Measurements from ENCODE around the gene ARHGEF17. TPM values are rescaled to one million over a fixed set of nuclear protein-coding genes. Genes with fewer than 3 reads are reported as not detected.
A peak's percentile ranks its signal among the peaks of the same experiment; 100 is the strongest.

The ARHGEF17 gene
- total and polyA plus RNA-seq, 2 of the 13 experiments (the other 11 are each of a cell fraction or from before 2014, with no cell fraction given): 10.7 to 28.8 TPM

DNA sequence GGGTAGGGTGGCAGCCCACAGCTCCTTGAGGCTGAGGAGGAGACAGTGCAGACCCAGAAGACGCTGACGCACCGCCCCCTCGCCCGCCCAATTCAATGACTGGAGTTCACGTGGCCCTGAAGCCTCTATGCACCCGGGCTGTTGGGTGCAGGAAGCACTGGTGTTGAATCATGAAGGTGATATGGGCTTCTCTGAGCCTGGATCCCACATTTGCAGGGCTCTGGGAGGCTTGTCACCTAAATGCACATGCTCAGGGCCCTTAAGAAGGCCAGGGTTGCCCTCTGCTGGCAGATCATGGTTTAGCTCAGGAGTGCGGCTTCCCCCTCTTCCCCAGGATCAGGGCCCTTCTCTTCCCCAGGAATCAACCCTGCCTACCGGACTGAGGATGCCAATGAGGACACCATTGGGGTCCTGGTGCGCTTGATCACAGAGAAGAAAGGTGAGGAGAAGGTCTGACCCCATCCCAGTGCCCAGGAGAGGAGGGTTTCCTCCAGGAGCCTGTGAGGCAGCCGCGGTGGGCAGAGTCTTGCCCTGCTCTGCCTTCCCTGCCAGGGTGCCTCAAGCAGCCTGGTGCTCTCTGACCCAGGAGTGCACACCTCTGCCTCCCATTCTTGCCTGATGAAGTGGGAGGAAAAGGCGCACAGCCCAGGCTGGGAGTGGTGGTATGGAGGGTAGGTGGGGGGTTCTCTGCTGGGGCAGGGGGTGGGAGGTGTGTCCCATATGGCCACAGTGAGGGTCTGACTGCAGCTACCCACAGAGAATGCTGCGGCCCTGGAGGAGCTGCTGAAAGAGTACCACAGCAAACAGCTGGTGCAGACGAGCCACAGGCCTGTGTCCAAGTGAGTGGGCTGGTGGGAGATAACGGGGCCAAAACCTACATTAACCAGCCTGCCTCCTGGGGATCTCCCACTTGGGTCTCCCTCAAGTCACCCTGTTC is 85.7 kb downstream of the ARHGEF17 start (continued):
- TF ChIP-seq, protein P1, sequence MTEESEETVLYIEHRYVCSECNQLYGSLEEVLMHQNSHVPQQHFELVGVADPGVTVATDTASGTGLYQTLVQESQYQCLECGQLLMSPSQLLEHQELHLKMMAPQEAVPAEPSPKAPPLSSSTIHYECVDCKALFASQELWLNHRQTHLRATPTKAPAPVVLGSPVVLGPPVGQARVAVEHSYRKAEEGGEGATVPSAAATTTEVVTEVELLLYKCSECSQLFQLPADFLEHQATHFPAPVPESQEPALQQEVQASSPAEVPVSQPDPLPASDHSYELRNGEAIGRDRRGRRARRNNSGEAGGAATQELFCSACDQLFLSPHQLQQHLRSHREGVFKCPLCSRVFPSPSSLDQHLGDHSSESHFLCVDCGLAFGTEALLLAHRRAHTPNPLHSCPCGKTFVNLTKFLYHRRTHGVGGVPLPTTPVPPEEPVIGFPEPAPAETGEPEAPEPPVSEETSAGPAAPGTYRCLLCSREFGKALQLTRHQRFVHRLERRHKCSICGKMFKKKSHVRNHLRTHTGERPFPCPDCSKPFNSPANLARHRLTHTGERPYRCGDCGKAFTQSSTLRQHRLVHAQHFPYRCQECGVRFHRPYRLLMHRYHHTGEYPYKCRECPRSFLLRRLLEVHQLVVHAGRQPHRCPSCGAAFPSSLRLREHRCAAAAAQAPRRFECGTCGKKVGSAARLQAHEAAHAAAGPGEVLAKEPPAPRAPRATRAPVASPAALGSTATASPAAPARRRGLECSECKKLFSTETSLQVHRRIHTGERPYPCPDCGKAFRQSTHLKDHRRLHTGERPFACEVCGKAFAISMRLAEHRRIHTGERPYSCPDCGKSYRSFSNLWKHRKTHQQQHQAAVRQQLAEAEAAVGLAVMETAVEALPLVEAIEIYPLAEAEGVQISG (CRISPR knock-in tag; IDR thresholded peaks at IDR 0.05): no peak
- TF ChIP-seq ESRRA (CRISPR knock-in tag; IDR thresholded peaks at IDR 0.05; ENCODE audit: low read depth): no peak

DNA sequence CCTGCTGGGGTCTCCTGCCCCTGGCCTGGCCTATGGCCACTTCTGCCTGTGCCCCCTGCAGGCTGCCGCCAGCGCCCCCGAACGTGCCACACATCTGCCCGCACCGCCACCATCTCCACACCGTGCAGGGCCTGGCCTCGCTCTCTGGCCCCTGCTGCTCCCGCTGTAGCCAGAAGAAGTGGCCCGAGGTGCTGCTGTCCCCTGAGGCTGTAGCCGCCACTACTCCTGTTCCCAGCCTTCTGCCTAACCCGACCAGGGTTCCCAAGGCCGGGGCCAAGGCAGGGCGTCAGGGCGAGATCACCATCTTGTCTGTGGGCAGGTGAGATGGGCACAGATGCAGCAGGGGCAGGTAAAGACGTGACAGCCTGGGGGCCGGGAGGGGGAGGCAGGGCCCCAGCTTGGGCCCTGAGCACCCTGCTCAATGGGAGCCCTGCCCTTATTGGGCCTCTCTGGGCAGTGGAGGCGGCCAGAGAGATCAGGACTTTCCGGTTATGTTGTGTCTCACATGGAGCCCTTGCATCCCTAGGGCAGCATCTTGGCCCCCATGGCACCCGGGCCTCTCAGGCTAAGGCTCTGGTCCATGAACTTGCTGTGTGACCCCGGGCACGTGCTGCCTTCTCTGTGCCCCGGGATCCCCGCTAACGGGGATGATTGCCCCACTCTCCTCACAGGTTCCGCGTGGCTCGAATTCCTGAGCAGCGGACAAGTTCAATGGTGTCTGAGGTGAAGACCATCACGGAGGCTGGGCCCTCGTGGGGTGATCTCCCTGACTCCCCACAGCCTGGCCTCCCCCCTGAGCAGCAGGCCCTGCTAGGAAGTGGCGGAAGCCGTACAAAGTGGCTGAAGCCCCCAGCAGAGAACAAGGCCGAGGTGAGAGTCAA is 86.6 kb downstream of the ARHGEF17 start:
- DNase-seq (ENCODE audit: low spot score): no peak
- 98% methylated on average over 24 of the region's 34 CpGs for WGBS (ENCODE audit: low lambda C conversion rate)
- TF ChIP-seq RBM22 (optimal IDR thresholded peaks at IDR 0.05; ENCODE audit: low read length) (peak; percentile 35), AGO2 (optimal IDR thresholded peaks at IDR 0.05; ENCODE audit: low read depth, low read length) (peak; percentile 25), ZNF768 (CRISPR knock-in tag; IDR thresholded peaks at IDR 0.05) (peak; percentile 88)
- TF ChIP-seq, protein P2, sequence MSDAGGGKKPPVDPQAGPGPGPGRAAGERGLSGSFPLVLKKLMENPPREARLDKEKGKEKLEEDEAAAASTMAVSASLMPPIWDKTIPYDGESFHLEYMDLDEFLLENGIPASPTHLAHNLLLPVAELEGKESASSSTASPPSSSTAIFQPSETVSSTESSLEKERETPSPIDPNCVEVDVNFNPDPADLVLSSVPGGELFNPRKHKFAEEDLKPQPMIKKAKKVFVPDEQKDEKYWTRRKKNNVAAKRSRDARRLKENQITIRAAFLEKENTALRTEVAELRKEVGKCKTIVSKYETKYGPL (CRISPR knock-in tag; IDR thresholded peaks at IDR 0.05): no peak
- no peak overlapping the region for H3K4me2 ChIP-seq (ENCODE audit: low read depth, low read length)
- no peak overlapping the region for H3K4me3 ChIP-seq (replicated peaks in 1 of 3; ENCODE audit: insufficient read depth in 1 of 3, low read depth in 2 of 3, low read length in 3 of 3)
- no peak overlapping the region for H3K27ac ChIP-seq (ENCODE audit: extremely low read length, insufficient read depth, low read length)
- BruUV-seq (replicated peaks): no TSS peak
- CTCF ChIA-PET (ENCODE audit: low intra/inter-chr PET ratio, low total read pairs): interaction anchor here (1.9 to 2.0 kb wide), 2 partner anchors 87 to 99 kb away, joined by 6 to 13 read pairs; no protein-coding TSS in a partner anchor
- no peaks in the 10 kb centered on the region for H4K20me1 ChIP-seq (ENCODE audit: insufficient read depth, low read length)
- H2AFZ ChIP-seq (ENCODE audit: low read length): no peak overlapping the region
- no peaks in the 10 kb centered on the region for H3K4me1 ChIP-seq (ENCODE audit: insufficient read depth, low read length)
- H3K27me3 ChIP-seq (ENCODE audit: control insufficient read depth in 1 of 2, insufficient read depth in 2 of 2, low read length in 2 of 2): no peaks in the 10 kb centered on the region
- H3K9me3 ChIP-seq (ENCODE audit: low read length): no peaks in the 10 kb centered on the region
- no peak for ATAC-seq
- intact Hi-C loops (cut with micrococcal nuclease; ENCODE audit: unreplicated experiment): no loop called here
- no peak for FAIRE-seq
- no peak overlapping the region for H3K9ac ChIP-seq (ENCODE audit: insufficient read depth, low read depth, low read length)
- in situ Hi-C loops (cut with HindIII; ENCODE audit: extremely low pct_ligation_motif_present, low pct_unique_long_range_greater_than_20kb): loop anchor here (5.0 kb wide), 2 partner anchors 42 to 102 kb away; no protein-coding TSS in a partner anchor
- H3K36me3 ChIP-seq (replicated peaks in 1 of 2; ENCODE audit: control insufficient read depth in 1 of 2, insufficient read depth in 2 of 2, low read length in 2 of 2): peaks cover 9 to 15% of the 10 kb centered on the region in 2 experiments
- POLR2A ChIA-PET: no interaction called here
- no peaks in the 10 kb centered on the region for H3K79me2 ChIP-seq (ENCODE audit: insufficient read depth, low read length)

Measured in HepG2 (cell line).